ENCODE data around the gene ATP5MC3.

GRCh38 chr2:175143191-175143590 lies 38.3 kb downstream of the ATP5MC3 start:
- TF ChIP-seq CREB1 (IDR thresholded peaks at IDR 0.05; ENCODE audit: low read depth) = no peak
- no peak for TF ChIP-seq ZNF687 (IDR thresholded peaks at IDR 0.05)
- TF ChIP-seq POLR2AphosphoS5 (IDR thresholded peaks at IDR 0.05; ENCODE audit: low read length) = no peak
- no peak for TF ChIP-seq MYC (IDR thresholded peaks at IDR 0.05; ENCODE audit: insufficient read depth, insufficient read length, insufficient replicate concordance, low read length, severe bottlenecking)
- TF ChIP-seq RAD21 (IDR thresholded peaks at IDR 0.05; ENCODE audit: insufficient read depth, low read depth, low read length) = no peak
- TF ChIP-seq CTCF (IDR thresholded peaks at IDR 0.05 in 2 of 3, conservative IDR thresholded peaks at IDR 0.05 in 1 of 3; ENCODE audit: control insufficient read depth in 2 of 3, extremely low read depth in 1 of 3, insufficient read depth in 1 of 3, low read depth in 3 of 3, low read length in 3 of 3) = no peak
